OCI-LY3 (cell line): ENCODE measurements around the gene SYNPO2.

Source experiments
- H2AFZ ChIP-seq: fragments of 200-600, 300-600 bp; shearing (Covaris generic); 2 replicates; pipeline ENCODE4 v1.6.0; 2014; ENCODE audit warnings: antibody characterized with exemption, low read depth, low read length
- H3K27ac ChIP-seq: fragments of 200-600, 300-600 bp; sonication (generic); 2 replicates; pipeline ENCODE4 v1.5.1; 2014; ENCODE audit warnings: mild to moderate bottlenecking, low read length, moderate library complexity, mixed read lengths
- H3K27me3 ChIP-seq: fragments of 200-600, 300-600 bp; sonication (generic); 2 replicates; pipeline ENCODE4 v1.6.1; 2014; ENCODE audit warnings: low read depth, low read length, mixed read lengths
- H3K36me3 ChIP-seq: fragments of 200-600, 300-600 bp; sonication (generic); replicated peaks from 2 replicates; pipeline ENCODE3; 2014; ENCODE audit warnings: low read depth, low read length, mixed read lengths
- H3K4me1 ChIP-seq: fragments of 300-600, 200-600 bp; sonication (generic); 2 replicates; pipeline ENCODE4 v1.6.1; 2014; ENCODE audit warnings: low read length, mixed read lengths
- H3K4me2 ChIP-seq: fragments of 200-600, 300-600 bp; sonication (generic); 2 replicates; pipeline ENCODE4 v1.6.1; 2014; ENCODE audit warnings: low read length, mixed read lengths
- H3K4me3 ChIP-seq: fragments of 300-600, 200-600 bp; sonication (generic); 2 replicates; pipeline ENCODE4 v1.5.1; 2014; ENCODE audit warnings: antibody characterized with exemption, mild to moderate bottlenecking, low read length, moderate library complexity
- H3K79me2 ChIP-seq: fragments of 300-600, 200-600 bp; shearing (Covaris generic); 2 replicates; pipeline ENCODE4 v1.6.1; 2014; ENCODE audit warnings: mild to moderate bottlenecking, low read length, mixed read lengths
- H3K9ac ChIP-seq: fragments of 300-600, 200-600 bp; shearing (Covaris generic); 2 replicates; pipeline ENCODE4 v1.6.0; 2014; ENCODE audit warnings: mild to moderate bottlenecking, low read length, moderate library complexity
- H3K9me3 ChIP-seq: fragments of 200-600, 300-600 bp; shearing (Covaris generic); 2 replicates; pipeline ENCODE4 v1.6.1; 2014; ENCODE audit warnings: low read length, mixed read lengths; ENCODE audit not compliant: insufficient read depth
- H4K20me1 ChIP-seq: fragments of 200-600, 300-600 bp; sonication (generic); 2 replicates; pipeline ENCODE4 v1.6.1; 2016; ENCODE audit warnings: low read length, mixed read lengths; ENCODE audit not compliant: insufficient read depth
- CTCF ChIP-seq: fragments of 200-600, 300-600 bp; sonication (generic); IDR thresholded peaks from 2 replicates; pipeline ENCODE4 v1.5.1; 2014; ENCODE audit warnings: antibody characterized with exemption, low read length, low read depth
- EZH2phosphoT487 ChIP-seq: fragments of 200-600 bp; shearing (Covaris generic); IDR thresholded peaks from 2 replicates; pipeline ENCODE4 v1.6.1; 2018; ENCODE audit warnings: antibody characterized with exemption, mixed run types, low read depth

SYNPO2 gene

GRCh38 chr4:119081943-119082342 lies 193.3 kb downstream of the SYNPO2 start:
- TF ChIP-seq CTCF: no peak
- no peak for TF ChIP-seq EZH2phosphoT487
- H3K9ac ChIP-seq: no peak overlapping the region
- no peaks in the 10 kb centered on the region for H3K4me1 ChIP-seq
- no peaks in the 10 kb centered on the region for H4K20me1 ChIP-seq
- no peak overlapping the region for H3K4me3 ChIP-seq
- H3K27ac ChIP-seq: no peak overlapping the region
- H3K79me2 ChIP-seq: no peaks in the 10 kb centered on the region
- no peak overlapping the region for H3K4me2 ChIP-seq
- 0 out of 2 replicates have a peak, but pooled peaks cover 3% of the 10 kb centered on the region for H3K27me3 ChIP-seq
- H3K9me3 ChIP-seq: no peaks in the 10 kb centered on the region
- no peaks in the 10 kb centered on the region for H3K36me3 ChIP-seq
- H2AFZ ChIP-seq: no peak overlapping the region

DNA sequence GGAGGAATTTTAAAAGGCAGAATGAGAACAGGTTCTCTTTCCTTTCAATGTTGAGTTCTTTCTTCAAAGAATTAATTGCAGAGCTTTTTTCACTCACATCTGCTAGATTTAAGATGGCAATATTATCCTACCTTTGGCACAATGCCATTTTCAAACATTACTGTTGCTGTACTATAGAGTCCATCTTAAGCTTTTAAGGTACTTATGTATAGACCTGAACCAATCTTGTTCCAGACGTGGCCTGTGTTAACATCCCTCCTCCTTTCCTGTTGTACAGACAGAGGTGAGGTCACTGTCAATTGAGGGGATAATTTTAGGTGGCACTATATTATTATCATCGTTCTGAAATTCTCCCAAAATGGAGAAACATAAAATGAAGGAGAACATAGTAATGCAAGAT lies 194.0 kb downstream of the SYNPO2 start:
- no peak overlapping the region for H2AFZ ChIP-seq

GRCh38 chr4:119084513-119084912 lies 195.9 kb downstream of the SYNPO2 start:
- Histone ChIP-seq H3K36me3 (no peaks in the 10 kb centered on the region), H3K4me1 (peaks cover 3% of the 10 kb centered on the region; the same call in 1 of the 2 replicates), H3K4me2 (no peak overlapping the region), H3K27me3 (0 out of 2 replicates have a peak, but pooled peaks cover 3% of the 10 kb centered on the region), H3K4me3 (no peak overlapping the region), H3K79me2 (no peaks in the 10 kb centered on the region), H3K9ac (no peak overlapping the region), H3K27ac (no peak overlapping the region), H4K20me1 (no peaks in the 10 kb centered on the region), H2AFZ (no peak overlapping the region), H3K9me3 (no peaks in the 10 kb centered on the region)
- TF ChIP-seq EZH2phosphoT487 (no peak), CTCF (no peak)

More for the DNA sequence above, 194.0 kb downstream of the SYNPO2 start:
- H3K79me2 ChIP-seq: no peaks in the 10 kb centered on the region
- no peaks in the 10 kb centered on the region for H4K20me1 ChIP-seq
- H3K4me3 ChIP-seq: no peak overlapping the region
- H3K9me3 ChIP-seq: no peaks in the 10 kb centered on the region
- no peak for TF ChIP-seq EZH2phosphoT487
- no peak for TF ChIP-seq CTCF
- H3K27ac ChIP-seq: no peak overlapping the region
- no peak overlapping the region for H3K9ac ChIP-seq
- no peaks in the 10 kb centered on the region for H3K36me3 ChIP-seq
- H3K4me1 ChIP-seq: peaks cover 3% of the 10 kb centered on the region; the same call in 1 of the 2 replicates
- H3K4me2 ChIP-seq: no peak overlapping the region
- 0 out of 2 replicates have a peak, but pooled peaks cover 3% of the 10 kb centered on the region for H3K27me3 ChIP-seq

DNA sequence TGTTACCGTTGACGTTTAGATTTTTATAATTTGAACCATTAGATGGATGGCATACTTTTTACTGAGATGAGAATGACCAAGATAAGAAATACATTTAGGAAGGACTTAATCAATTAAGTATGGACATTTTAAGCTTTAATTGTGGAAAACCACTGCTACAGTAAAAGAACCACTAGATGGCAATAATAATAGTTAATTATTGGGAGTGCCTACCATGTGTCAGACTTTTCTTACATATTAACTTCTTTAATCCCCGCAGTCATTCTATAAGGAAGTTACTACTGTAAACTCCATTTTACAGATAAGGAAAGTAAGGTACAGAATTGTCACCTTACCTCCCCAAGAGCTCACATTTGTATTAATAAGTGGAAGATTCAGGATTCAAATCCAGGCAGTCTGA lies 198.5 kb downstream of the SYNPO2 start:
- no peak overlapping the region for H3K27ac ChIP-seq
- TF ChIP-seq CTCF: peak; percentile 33
- no peak for TF ChIP-seq EZH2phosphoT487
- H3K9ac ChIP-seq: no peak overlapping the region
- H3K27me3 ChIP-seq: 0 out of 2 replicates have a peak, but pooled peaks cover under 1% of the 10 kb centered on the region
- H3K4me3 ChIP-seq: no peak overlapping the region
- H3K4me1 ChIP-seq: peaks cover 3% of the 10 kb centered on the region; the same call in 1 of the 2 replicates
- no peak overlapping the region for H3K4me2 ChIP-seq
- no peaks in the 10 kb centered on the region for H4K20me1 ChIP-seq
- peak overlapping the region; percentile 62; the same call in 1 of the 2 replicates for H2AFZ ChIP-seq
- no peaks in the 10 kb centered on the region for H3K9me3 ChIP-seq
- H3K79me2 ChIP-seq: no peaks in the 10 kb centered on the region
- no peaks in the 10 kb centered on the region for H3K36me3 ChIP-seq
